Endothelial cell of umbilical vein (primary cell): Measurements from ENCODE around the gene ARID5A. TPM values are rescaled to one million over a fixed set of nuclear protein-coding genes. Genes with fewer than 3 reads are reported as not detected.
A peak's percentile ranks its signal among the peaks of the same experiment; 100 is the strongest.
"Not testable (repeated sequence)": the region's sequence is repeated elsewhere in the genome, so short reads cannot be mapped to it uniquely, and the experiment has no call there.

Experiments
- BruUV-seq: library from RNA; stranded (reverse); fragments of 400-500 nt; replicated peaks from 2 replicates; lab custom pipeline; 2021; lab: Mats Ljungman, UMichigan
- CTCF ChIA-PET: fragments of 300-600, 350-600 bp; sonication (Branson Sonifier 250); formaldehyde crosslinking; loops from one replicate; lab custom pipeline; 2021; ENCODE audit warnings: antibody characterized with exemption, inconsistent platforms; lab: Charles Lee
- POLR2A ChIA-PET: fragments of 300-600, 350-600 bp; sonication (Branson Sonifier 250); formaldehyde crosslinking; loops from one replicate; lab custom pipeline; 2021; ENCODE audit warnings: antibody characterized with exemption, inconsistent platforms; lab: Charles Lee
- DNase-seq: peaks from one replicate; pipeline ENCODE4 v3.0.0-alpha.2; 2011; ENCODE audit warnings: low read depth, low spot score
- FAIRE-seq: peaks from 2 replicates; lab custom pipeline; 2011; peaks lifted over from hg19 to GRCh38; lab: Jason Lieb, UNC
- H2AFZ ChIP-seq: 2 replicates; pipeline ENCODE4 v1.6.0; 2012; ENCODE audit warnings: low read depth, low read length, control low read depth, inconsistent platforms
- H3K27ac ChIP-seq: 2 replicates; pipeline ENCODE4 v1.5.1; 2011; ENCODE audit warnings: low read depth, mild to moderate bottlenecking, control low read depth, low read length, moderate library complexity; ENCODE audit not compliant: insufficient read depth
- H3K27me3 ChIP-seq, 2 experiments: 2 replicates each; pipeline versions ENCODE4 v1.6.0 to v1.6.1; 2011; ENCODE audit warnings: low read length in 2 of 2, mixed read lengths in 1 of 2; ENCODE audit not compliant: control insufficient read depth in 2 of 2, insufficient read depth in 2 of 2
- H3K36me3 ChIP-seq, 2 experiments: 2 replicates in 1 of 2; 3 replicates in 1 of 2; pipeline ENCODE4 v1.5.1; 2011; ENCODE audit warnings: low read length in 2 of 2, mild to moderate bottlenecking in 1 of 2, moderate library complexity in 1 of 2; ENCODE audit not compliant: control insufficient read depth in 2 of 2, insufficient read depth in 2 of 2; ENCODE audit errors: extremely low read depth in 1 of 2
- H3K4me1 ChIP-seq: 3 replicates; pipeline ENCODE4 v1.5.1; 2011; ENCODE audit warnings: mild to moderate bottlenecking, low read length; ENCODE audit not compliant: control insufficient read depth, insufficient read depth; ENCODE audit errors: extremely low read depth
- H3K4me2 ChIP-seq: 2 replicates; pipeline ENCODE4 v1.6.1; 2011; ENCODE audit warnings: low read length, control low read depth, mixed read lengths; ENCODE audit not compliant: insufficient read depth
- H3K4me3 ChIP-seq, 3 experiments: fragments of 200-600 bp in 1 of 3; sonication (generic), shearing (Covaris generic) in 1 of 3; replicated peaks in 1 of 3; 2 replicates each; pipeline ENCODE4 v1.5.1; 2011 to 2016; ENCODE audit warnings: control low read depth in 3 of 3, low read length in 3 of 3, mild to moderate bottlenecking in 2 of 3, inconsistent platforms in 1 of 3, low read depth in 1 of 3, moderate library complexity in 1 of 3; ENCODE audit not compliant: insufficient read depth in 1 of 3
- H3K79me2 ChIP-seq: 2 replicates; pipeline ENCODE4 v1.6.0; 2012; ENCODE audit warnings: low read length, inconsistent platforms; ENCODE audit not compliant: control insufficient read depth, insufficient read depth
- H3K9ac ChIP-seq: replicated peaks from 2 replicates; pipeline ENCODE3; 2011; ENCODE audit warnings: low read length, control low read depth; ENCODE audit not compliant: insufficient read depth; ENCODE audit errors: extremely low read depth
- H3K9me1 ChIP-seq: replicated peaks from 3 replicates; pipeline ENCODE4 v1.6.0; 2011; ENCODE audit warnings: mild to moderate bottlenecking, low read length; ENCODE audit not compliant: control insufficient read depth, insufficient read depth; ENCODE audit errors: extremely low read depth
- H3K9me3 ChIP-seq: replicated peaks from 2 replicates; pipeline ENCODE4 v1.5.1; 2012; ENCODE audit warnings: low read length, inconsistent platforms; ENCODE audit not compliant: control insufficient read depth, insufficient read depth
- H4K20me1 ChIP-seq: replicated peaks from 2 replicates; pipeline ENCODE3; 2011; ENCODE audit warnings: mild to moderate bottlenecking, low read length; ENCODE audit not compliant: control insufficient read depth, insufficient read depth; ENCODE audit errors: extremely low read depth
- FOS ChIP-seq: IDR thresholded peaks from 2 replicates; pipeline ENCODE4 v1.6.1; 2011; ENCODE audit warnings: mild to moderate bottlenecking, low read length, moderate library complexity, borderline replicate concordance; ENCODE audit not compliant: insufficient read depth
- JUN ChIP-seq: IDR thresholded peaks from 2 replicates; pipeline ENCODE4 v1.6.1; 2011; ENCODE audit warnings: borderline replicate concordance, low read depth; ENCODE audit not compliant: insufficient read length, insufficient read depth
- POLR2AphosphoS5 ChIP-seq: IDR thresholded peaks from 2 replicates; pipeline ENCODE4 v1.6.1; 2012; ENCODE audit warnings: low read depth, mild to moderate bottlenecking, control low read depth, low read length, moderate library complexity; ENCODE audit not compliant: insufficient read depth
- dilution Hi-C: fragments of 300-500 bp; cut with MboI; formaldehyde crosslinking; loops from one replicate; pipeline ENCODE4 v1.15.0; 2019; ENCODE audit warnings: low sequenced_read_pairs; ENCODE audit not compliant: extremely low pct_ligation_motif_present
- intact Hi-C: fragments of 100-400 bp; cut with micrococcal nuclease; formaldehyde crosslinking; loops from one replicate; pipeline ENCODE4 v1.10.0; 2022
- polyA plus RNA-seq, 4 experiments: library from polyadenylated mRNA; depleted of rRNA in 3 of 4; stranded (reverse) in 3 of 4; unstranded in 1 of 4; fragments of >200 nt; gene quantifications; 2 replicates each; pipeline versions ENCODE4 v1.2.1 to v1.2.3, GENCODE V29; 2011 to 2012; ENCODE audit warnings: missing spikeins in 1 of 4
- total RNA-seq: library from RNA; stranded (reverse); gene quantifications from 2 replicates; pipeline ENCODE4 v1.2.3, GENCODE V29; 2021

Gene ARID5A
- total and polyA plus RNA-seq, 2 donors (not counting 3 experiments of a cell fraction or from before 2014, with no cell fraction given): 18.0 to 24.7 TPM

DNA sequence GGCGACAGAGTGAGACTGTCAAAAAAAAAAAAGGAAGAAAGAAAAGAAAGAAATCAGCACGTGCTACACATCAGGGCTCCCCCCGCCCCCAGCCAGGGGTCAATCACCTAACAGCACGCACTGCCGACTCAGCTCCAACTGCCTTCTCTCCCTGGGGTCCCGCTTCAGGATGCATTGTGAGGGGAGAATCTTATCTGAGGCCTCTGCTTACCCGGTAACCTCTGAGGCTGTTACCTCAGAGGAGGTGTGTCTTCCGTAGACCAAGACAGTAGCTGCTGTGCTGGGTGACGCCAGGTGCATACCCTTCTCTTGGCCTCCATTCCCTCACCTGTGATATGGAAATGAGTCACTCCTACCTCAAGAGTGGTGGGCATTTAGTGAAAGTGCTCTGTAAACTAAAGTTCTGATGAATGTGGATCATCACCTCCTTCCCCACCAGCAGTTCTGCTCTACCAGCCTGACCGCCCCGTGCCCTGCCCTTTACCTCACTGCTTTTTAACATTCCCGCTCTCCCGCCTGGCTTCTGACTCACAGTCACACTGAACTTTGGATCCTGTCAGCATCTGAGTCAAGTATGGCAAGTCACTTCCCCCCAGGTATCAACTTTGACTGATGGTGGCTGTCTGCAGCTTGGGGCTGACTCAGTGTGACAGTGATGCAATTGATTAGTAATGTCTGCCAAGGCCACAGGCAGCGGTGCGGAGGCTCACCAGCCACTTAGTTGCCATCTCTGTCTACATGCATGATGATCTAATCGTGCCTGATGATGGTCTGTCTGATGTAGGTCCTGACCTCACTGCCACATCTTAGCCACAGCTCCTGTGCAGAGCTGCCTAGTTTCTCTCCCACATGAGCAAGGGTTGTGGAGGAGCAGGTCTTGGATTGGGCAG is 20.1 kb downstream of the ARID5A start:
- dilution Hi-C loops (no loop called here), intact Hi-C loops (no loop called here)
- TF ChIP-seq FOS (peak; percentile 61), JUN (peak; percentile 20), POLR2AphosphoS5 (no peak)
- no peak overlapping the region for H3K27ac ChIP-seq
- ChIA-PET CTCF (interaction anchor here (0.7 to 11.6 kb wide), 5 partner anchors 18 to 149 kb away, joined by 3 to 130 read pairs (median 3); partner anchors contain the start of gene ARID5A), POLR2A (no interaction called here)
- FAIRE-seq: peak; percentile 73
- peaks cover 0 to 4% of the 10 kb centered on the region in 2 experiments for H3K36me3 ChIP-seq
- no peak overlapping the region for H3K4me3 ChIP-seq
- no peaks in the 10 kb centered on the region for H3K79me2 ChIP-seq
- no peaks in the 10 kb centered on the region for H3K4me1 ChIP-seq
- H3K9ac ChIP-seq: no peak overlapping the region
- no peaks in the 10 kb centered on the region for H3K9me3 ChIP-seq
- no peaks in the 10 kb centered on the region for H3K9me1 ChIP-seq
- H4K20me1 ChIP-seq: no peaks in the 10 kb centered on the region
- BruUV-seq: no TSS peak
- H3K27me3 ChIP-seq: no peaks in the 10 kb centered on the region
- H2AFZ ChIP-seq: no peak overlapping the region
- no peak overlapping the region for H3K4me2 ChIP-seq
- DNase-seq: peak; percentile 43

DNA sequence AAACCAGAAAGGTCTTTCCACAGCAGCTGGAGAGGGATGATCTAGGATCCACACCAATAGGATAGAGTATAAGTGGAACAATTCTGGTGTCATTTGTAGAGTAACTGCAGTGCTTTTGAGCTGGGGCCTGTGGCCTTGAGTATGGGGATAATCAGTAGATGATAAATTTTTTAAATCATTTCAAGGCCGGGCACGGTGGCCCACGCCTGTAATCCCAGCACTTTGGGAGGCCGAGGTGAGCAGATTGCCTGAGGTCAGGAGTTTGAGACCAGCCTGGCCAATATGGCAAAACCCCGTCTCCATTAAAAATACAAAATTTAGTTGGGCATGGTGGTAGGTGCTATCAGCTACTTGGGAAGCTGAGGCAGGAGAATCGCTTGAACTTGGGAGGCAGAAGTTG is 20.9 kb downstream of the ARID5A start:
- H3K4me2 ChIP-seq, H3K4me3 ChIP-seq, BruUV-seq, intact Hi-C loops, dilution Hi-C loops, H2AFZ ChIP-seq, H3K4me1 ChIP-seq, H3K9me3 ChIP-seq, H3K27me3 ChIP-seq, H3K27ac ChIP-seq, H3K9me1 ChIP-seq, H3K79me2 ChIP-seq, H3K36me3 ChIP-seq, POLR2A ChIA-PET, DNase-seq, FAIRE-seq, H4K20me1 ChIP-seq, H3K9ac ChIP-seq: not testable (repeated sequence)
- CTCF ChIA-PET: interaction anchor here (0.7 to 11.6 kb wide), 5 partner anchors 19 to 150 kb away, joined by 3 to 130 read pairs (median 3); partner anchors contain the start of gene ARID5A
